Neural cell (in vitro differentiated cells): ENCODE data around the gene PLEKHM3.

Experiments used
- EP300 ChIP-seq: fragments of 450-650 bp; conservative IDR thresholded peaks from 2 replicates; pipeline ENCODE4 v1.6.1; 2014; ENCODE audit warnings: antibody characterized with exemption, mild to moderate bottlenecking, moderate library complexity; ENCODE audit not compliant: poor library complexity, severe bottlenecking
- EZH2 ChIP-seq: fragments of 200-600, 300-800 bp; shearing (Covaris generic), sonication (generic); IDR thresholded peaks from 2 replicates; pipeline ENCODE4 v1.6.1; 2014; ENCODE audit warnings: antibody characterized with exemption, low read length, borderline replicate concordance, mild to moderate bottlenecking; ENCODE audit not compliant: insufficient read depth, poor library complexity, severe bottlenecking
- POLR2AphosphoS5 ChIP-seq: IDR thresholded peaks from 2 replicates; pipeline ENCODE4 v1.6.1; 2012
- RAD21 ChIP-seq: fragments of 450-650 bp; conservative IDR thresholded peaks from 2 replicates; pipeline ENCODE4 v1.6.1; 2014; ENCODE audit warnings: antibody characterized with exemption, mild to moderate bottlenecking, moderate library complexity
- REST ChIP-seq: IDR thresholded peaks from 2 replicates; pipeline ENCODE4 v1.6.1; 2012; ENCODE audit warnings: borderline replicate concordance
- SMC3 ChIP-seq: fragments of 450-650 bp; conservative IDR thresholded peaks from 2 replicates; pipeline ENCODE4 v1.6.1; 2014; ENCODE audit warnings: antibody characterized with exemption, mild to moderate bottlenecking, moderate library complexity; ENCODE audit not compliant: poor library complexity
- TAF1 ChIP-seq: IDR thresholded peaks from 2 replicates; pipeline ENCODE4 v1.6.1; 2012; ENCODE audit warnings: low read depth
- TF ChIP-seq, protein P1 (sequence below): fragments of 450-650 bp; IDR thresholded peaks from 2 replicates; pipeline ENCODE4 v1.5.1; 2014; ENCODE audit warnings: antibody characterized with exemption, mild to moderate bottlenecking, moderate library complexity; ENCODE audit not compliant: poor library complexity, severe bottlenecking

DNA sequence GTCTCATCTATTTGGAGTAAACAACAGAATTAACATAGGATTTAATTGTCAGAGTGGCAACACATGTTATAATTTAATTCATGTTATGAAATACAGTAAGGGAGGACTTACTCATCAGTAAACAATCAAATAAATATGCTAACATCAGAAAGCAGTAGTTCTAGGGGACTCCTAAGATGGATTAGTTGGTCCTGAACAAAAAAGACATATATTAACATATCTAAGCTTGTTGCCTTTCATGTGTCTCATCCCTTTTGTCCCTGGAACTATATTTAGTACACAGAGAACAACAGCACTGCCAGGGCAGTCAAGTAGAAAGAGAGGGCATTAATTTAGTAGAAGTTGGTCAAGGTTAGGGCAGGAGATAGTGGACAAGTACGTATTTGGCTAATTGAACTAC is 137.8 kb downstream of the PLEKHM3 start:
- TF ChIP-seq, protein P1, sequence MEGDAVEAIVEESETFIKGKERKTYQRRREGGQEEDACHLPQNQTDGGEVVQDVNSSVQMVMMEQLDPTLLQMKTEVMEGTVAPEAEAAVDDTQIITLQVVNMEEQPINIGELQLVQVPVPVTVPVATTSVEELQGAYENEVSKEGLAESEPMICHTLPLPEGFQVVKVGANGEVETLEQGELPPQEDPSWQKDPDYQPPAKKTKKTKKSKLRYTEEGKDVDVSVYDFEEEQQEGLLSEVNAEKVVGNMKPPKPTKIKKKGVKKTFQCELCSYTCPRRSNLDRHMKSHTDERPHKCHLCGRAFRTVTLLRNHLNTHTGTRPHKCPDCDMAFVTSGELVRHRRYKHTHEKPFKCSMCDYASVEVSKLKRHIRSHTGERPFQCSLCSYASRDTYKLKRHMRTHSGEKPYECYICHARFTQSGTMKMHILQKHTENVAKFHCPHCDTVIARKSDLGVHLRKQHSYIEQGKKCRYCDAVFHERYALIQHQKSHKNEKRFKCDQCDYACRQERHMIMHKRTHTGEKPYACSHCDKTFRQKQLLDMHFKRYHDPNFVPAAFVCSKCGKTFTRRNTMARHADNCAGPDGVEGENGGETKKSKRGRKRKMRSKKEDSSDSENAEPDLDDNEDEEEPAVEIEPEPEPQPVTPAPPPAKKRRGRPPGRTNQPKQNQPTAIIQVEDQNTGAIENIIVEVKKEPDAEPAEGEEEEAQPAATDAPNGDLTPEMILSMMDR, result no peak
- TF ChIP-seq EP300 (no peak), POLR2AphosphoS5 (no peak), REST (no peak), RAD21 (no peak), EZH2 (no peak), SMC3 (no peak), TAF1 (no peak)
